ENCODE measurements around the gene INPP4B.
A peak's percentile ranks its signal among the peaks of the same experiment; 100 is the strongest.

Gene INPP4B

DNA sequence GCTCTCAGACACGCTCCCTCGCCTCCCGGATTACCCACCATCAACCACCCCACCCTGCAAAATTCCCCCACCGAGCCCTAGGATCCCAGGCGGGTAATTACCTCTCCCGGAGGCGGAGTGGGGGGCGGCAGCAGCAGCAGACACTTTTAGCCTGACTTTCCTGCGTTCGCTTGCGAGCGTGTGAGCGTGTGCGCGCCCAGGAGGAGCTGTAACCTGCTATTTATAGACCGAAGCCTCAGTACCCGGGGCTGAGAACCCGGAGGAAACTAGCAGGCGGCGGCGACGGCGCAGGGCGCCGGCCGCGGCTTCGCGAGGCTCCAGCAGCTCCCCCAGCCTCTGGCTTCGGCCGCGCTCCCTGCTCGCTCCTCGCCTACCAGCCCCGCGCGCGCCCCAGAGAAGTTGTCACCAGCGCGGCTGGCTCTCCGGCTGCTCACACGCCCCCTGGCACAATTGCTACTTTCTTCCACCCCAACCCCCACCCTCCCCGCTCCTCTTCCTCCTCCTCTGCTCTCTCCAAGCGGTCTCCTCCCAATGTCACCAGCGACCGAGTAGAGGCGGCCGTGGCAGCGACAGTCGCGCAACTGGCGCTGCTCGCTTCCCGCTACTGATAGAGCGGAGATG lies at the start of gene INPP4B:
Gene INPP4B (minus strand): TSS at position 194 of the 621 bp plus-strand sequence.
- peak; percentile 32 for DNase-seq (ENCODE audit: low spot score)

DNA sequence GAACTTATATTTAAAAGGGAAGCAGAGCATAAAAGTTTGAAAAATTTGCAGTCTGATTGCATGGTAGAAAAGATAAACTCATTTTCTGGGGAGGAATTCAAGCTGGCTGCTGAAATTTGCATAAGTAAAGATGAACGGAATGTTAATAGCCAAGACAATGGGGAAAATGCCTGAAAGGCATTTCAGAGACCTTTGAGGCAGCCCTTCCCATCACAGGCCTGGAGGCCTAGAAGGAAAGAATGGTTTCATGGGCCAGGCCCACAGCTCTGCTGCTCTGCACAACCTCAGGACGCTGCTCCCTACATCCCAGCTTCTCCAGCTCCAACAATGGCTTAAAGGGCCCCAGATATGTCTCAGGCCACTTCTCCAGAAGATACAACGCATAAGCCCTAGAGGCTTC lies 46.9 kb upstream of the INPP4B start:
- no peak for DNase-seq (ENCODE audit: low spot score)

DNA sequence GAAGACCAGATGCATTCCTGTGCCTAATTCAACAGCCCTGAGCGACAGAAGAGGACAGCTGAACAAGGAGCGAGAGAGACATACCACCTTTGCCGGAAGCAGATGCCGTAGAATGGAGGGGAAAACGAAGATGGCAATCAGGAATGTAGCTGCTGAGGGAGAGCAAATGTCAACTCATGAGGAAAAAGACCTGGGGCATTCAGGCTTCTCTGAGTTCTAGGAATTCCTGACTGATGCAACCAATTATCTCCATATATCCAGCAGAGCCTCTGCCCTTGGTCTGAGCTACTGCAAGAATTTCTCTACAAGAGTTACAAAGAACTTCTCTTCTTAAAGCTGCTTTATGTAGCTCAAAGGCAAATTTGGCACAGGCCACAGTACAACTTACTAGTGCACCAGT lies 40.5 kb upstream of the INPP4B start:
- DNase-seq (ENCODE audit: low spot score): no peak

DNA sequence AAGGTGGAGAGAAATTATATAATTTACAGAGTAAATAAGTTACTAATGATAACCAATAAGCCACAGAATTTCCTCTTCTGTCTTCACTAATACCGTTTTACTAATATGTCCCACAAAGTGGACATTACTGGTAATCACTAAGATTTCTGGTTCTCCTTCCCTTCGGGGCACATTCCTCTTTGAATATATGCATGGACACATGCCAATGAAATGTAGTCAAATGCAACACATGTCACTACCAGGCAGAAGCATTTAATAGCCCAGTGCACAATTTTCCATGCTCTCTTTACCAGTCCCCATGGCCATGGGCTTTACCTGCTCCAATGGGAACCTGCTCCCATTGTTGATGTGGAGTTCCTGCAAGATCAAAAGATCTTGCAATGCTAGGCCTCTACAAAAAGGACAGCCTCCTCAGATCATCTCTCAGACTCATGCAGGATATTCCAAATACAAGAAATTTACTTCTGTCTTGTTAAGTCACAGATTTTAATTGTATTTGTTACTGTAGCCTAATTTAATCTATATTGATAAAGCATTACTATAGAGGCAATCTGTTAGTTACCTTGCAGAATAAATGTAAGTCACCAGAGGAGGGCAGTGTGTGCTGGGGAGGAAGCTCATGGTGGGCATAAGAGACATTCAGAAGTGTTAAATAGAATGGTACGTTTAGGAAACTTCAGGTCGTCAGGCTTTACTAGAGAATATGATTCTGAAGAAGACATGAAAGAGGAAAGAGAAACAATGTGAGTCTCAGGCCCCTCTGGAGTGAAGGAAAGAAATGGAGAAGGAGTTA lies 37.1 kb upstream of the INPP4B start:
- DNase-seq (ENCODE audit: low spot score): no peak

DNA sequence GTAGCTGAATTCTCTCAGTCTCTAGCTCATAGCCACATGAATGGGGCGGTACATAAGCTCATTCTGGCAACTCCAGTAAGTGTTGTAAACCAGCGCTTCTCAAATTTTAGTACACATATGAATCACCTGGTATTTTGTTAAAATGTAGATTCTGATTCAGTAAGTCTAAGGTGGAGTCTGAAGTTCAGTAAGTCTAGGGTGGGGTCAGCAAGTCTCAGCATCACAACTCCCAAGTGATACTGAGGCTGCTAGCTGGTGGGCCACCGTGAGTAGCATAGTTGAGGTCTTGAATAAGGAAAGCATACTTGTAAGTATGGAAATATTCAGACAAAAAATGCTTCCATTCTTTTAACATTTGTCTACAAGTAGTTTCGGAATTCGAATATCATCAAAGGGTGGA lies 36.1 kb upstream of the INPP4B start:
- no peak for DNase-seq (ENCODE audit: low spot score)

DNA sequence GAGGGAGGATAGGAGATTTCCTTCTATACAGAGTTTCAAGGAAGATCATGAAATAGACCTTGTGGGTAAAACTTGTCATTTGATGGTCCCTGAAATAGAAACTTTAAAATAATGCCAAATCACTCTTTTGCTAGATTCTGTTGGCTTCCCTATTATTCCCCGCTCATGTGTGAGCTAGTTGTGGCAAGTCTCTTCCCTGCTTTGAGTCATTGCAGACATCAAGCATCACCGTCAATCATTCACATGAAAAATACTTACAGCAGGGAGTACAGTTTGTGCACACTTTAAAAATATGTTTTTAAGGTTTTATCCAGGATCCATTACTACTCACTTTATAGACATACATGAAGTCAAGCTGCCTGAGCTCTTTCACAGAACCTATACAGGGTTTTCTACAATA lies 35.2 kb upstream of the INPP4B start:
- DNase-seq (ENCODE audit: low spot score): no peak

DNA sequence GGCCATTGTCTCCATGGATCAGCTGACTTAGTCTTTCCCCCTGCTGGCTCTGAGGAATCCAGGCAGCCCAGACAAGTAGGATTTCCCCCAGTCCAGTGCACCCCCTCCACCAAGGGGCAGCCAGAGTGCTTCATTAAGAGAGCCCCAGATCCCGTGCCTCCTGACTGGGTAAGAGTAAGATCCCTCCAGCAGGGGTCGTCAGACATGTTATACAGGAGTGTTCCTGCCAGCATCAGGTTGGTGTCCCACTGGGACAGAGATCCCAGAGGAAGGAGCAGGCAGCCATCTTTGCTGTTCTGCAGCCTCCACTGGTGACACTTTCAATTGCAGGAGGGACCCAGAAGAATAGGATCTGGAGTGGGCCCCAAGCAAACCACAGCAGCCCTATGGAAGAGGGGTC lies 29.0 kb upstream of the INPP4B start:
- DNase-seq (ENCODE audit: low spot score): no peak

DNA sequence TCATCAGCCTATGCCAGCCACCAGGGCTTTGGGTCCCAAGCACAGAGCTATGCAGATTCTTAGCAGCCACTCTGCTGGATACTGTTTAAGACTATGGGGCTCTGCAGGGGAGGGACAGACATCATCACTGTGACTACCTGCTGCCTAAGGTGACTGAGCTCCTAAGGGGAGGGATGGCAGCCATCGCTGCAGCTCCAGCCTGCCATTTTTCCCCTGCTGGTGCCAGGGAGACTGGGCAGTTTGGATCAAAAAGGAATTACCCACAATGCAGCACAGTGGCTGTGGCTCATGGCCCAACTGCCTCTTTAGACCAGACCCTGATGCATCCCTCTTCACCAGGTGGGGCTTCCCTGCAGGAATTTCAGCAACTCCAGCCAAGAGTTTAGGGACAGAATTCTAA lies 28.6 kb upstream of the INPP4B start:
- DNase-seq (ENCODE audit: low spot score): no peak

DNA sequence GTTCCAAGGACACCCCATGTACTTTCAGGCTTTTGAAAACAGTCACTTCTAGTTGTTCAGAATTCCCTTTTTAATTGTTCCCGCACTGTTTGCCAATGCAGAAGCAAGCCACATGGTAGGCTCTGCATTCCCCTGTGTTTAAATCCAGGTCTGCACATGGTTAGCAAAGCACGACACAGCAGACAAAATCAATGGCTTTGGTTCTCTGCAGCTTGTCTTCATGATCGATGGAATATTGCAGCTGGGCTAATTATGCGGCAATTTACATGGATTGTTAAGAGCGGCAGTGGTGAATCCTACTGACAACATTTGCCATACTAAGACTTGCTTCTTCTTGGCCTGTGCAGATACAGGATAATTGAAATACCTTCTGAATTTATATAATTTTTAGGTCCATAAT lies 20.6 kb upstream of the INPP4B start:
- no peak for DNase-seq (ENCODE audit: low spot score)

DNA sequence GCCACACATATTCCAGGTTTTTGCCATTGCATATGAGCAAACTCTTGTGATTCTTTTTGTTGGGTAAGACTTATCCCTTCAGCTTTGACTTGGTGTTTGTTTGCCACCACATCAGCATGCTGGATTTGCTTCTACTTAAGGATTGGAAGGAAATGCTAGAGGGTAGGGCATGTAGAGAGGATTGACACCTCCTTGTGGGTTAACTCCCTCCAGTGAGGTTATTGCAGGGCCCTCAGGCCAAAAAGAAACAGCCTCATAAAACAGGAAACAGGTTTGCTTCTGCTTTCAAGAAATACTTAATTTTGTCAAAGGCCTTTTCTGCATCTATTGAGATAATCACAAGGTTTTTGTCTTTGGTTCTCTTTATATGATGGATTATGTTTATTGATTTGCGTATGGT lies 15.2 kb upstream of the INPP4B start:
- DNase-seq (ENCODE audit: low spot score): no peak

DNA sequence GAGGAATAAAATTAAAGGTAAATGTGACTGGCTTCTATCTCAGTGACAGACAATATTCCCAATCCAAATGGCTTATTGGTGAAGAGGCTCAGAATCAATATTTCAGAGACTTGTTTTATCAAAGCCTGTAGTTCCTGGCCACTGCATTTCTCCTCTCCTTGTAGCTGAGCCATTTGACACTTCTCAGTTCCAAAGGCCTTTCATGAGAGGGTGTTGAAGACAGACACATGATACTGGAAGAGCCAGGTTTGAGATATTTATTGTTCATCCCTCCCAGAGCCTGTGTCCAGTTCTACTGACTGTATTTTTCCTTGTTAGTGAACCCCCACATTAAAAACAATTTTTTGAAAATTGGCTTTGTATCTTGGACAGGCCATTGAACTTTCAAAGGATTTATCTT lies 12.9 kb upstream of the INPP4B start:
- DNase-seq (ENCODE audit: low spot score): no peak

DNA sequence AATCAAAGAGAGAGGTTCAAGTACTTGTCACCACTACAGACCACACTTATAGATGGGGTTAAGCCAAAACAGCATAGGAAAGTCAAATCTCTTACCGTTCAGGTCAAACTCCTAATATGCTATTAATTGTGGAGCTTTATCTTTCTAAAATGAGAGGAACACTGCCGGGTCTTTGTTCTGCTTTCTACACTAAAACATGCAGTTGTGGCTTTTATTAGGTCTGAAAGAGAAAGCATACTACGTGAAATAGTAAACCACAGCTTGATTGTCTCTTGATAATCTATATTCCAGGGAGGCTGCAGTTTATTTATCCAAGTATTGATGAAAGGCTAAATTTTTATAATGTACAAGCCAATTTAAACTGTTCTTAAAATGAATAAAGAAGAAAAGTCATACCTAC lies 12.3 kb upstream of the INPP4B start:
- DNase-seq (ENCODE audit: low spot score): no peak

DNA sequence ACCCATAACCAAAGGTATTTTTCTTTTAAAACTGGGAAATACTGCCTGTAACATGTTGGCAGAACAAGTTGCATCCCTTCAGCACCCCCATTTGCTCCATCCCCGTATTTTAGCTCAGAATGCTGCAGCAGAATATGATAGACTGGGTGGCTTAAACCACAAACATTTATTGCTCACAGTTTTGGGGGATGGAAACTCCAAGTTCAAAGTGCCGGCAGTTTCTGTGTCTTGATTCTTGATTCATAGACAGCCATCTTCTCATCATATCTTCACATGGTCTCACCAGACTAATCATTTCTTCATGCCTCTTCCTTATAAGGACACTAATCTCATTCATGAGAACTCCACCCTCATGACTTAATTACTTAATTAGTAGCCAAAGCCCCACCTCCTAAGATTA lies 10.5 kb upstream of the INPP4B start:
- DNase-seq (ENCODE audit: low spot score): no peak

DNA sequence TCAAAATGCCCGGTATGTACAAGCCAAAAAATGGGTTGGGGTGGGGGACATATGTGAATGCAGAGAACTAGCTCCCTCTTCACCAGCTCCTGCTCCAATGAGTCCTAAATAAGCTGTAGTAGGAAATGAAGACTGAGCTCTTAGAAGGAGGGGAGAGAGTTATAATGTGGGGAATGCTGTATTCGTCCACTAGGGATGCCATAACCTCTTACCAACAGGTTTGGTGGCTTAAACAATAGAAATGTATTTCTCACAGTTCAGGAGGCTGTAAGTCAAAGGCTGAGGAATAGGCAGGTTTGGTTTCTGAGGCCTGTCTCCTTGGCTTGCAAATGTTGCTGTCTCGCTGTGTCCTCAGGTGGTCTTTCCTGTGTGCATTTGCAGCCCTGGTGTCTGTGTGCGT lies 4.4 kb upstream of the INPP4B start:
- DNase-seq (ENCODE audit: low spot score): no peak

DNA sequence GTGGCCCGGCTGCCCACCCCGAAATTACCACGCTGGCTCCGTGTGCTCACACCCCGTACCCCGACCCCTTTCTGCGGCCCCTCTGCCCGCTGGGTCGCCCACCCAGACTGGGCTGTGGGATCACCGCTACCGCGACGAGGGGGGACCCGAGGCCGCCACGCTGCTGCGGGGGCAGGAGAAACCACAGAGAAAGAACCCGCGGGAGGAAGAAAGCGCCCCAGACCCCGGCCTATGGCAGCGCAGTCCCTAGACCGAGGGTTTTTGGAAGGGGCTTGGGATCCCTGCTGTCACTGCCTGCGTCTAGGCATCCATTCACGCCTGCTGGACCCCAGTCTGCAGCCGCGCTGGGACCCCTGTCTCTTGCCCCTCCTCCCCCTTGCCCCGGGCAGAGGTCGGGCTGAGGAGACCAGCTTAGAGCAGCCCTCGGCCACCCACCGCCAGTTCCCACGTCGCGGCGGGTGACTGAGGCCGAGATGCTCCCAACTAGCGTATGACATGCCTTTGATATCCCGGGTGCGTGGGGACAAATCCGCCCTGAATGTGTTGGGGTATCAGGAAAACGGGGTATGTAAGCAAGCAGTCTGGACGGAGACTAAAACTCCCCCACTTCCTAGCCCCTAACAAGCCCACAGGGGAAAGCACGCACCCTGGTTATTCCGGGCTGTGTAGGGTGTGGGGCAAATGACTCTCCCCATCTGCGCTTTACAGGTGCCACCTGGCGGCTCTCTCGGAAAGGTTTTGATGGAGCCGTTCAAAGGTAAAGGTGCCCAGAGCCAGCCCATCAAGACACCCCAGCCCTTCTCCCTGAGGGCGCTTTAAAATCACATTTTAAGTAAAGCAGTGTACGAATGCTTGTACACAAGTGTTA lies 862 bp upstream of the INPP4B start:
- DNase-seq (ENCODE audit: low spot score): peak; percentile 77

DNA sequence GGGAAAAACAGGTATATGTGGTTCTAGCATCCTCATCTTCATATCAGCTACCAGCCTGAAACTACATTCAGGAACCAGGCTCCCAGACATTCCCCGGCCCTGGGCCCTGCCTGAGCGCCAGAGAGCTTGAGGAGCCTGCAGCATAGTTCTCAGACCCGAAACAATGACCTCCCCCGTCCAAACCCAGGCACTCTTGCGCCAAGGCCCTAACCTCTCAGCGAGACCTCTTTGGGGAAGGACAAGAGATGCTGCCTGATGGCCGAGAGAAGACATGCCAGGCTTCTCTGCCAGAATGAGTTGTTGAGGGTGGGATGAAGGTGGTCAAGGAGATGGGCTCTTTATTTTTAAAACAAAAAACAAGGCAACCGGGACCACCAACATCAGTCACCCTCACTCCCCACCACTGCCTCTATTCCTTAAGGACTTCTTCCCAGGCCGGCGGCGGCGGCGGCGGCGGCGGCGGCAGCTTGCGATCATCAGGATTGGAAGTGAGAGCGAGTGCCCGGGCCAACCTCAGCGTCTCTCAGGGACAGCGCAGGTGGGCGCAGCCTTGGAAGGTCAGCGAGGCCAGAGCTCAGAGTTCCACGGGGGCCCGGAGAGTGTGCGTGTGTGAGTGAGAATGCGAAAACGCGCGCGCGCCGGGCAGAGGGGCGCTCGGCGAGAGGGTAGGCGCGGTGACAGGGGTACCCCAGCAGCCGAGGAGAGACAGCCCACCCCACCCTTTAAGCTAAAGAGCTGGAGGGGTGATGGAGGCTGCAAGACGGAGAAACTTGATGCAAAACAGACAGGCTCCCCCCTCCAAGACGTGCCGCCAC lies 601 bp downstream of the INPP4B start:
- no peak for DNase-seq (ENCODE audit: low spot score)

DNA sequence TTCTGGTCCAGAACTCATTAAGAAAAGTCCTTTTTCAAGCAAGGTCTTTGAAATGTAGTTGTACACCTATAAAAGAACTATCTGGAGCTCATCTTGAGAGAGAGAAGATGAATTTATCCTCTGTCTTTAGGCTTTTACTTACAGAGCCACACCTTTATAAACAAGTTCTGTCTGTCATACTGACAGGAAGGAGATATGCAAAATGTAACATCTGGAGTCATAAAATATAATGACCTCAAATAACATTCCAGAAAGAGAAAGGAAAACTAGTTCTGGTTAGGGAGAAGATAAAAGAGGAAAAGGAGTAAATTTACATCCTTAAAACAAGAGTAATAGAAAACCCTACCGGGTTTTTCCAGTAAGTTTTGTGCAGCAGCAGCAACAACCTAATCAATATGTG lies 1.3 kb downstream of the INPP4B start:
- no peak for DNase-seq (ENCODE audit: low spot score)

DNA sequence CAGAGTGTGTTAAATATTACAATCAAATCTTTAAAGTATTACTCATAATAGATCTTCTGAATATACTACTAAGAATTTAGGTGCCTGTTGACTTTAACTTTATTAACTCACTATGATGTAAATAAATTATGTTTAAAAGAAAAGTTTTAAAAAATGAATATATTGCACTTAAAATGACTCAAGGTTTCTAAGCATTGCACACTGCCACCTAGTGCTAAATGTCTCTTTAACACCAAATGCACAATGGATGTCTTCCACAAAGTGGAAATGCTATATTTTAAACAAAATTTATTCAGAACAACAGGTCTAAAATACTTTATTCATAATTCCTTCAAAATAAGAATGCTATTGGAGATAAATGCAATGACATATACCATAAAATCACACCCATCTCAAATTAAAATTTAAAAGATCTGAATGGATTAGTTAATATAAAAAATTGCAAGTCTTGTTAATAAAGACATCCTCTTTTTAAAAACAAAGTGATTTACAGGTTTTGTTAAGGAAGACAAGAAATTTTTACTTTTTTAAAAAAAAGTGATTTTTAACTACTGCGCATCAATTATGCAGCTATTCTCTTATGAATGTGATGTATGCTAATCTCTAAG lies 5.5 kb downstream of the INPP4B start:
- DNase-seq (ENCODE audit: low spot score): peak; percentile 44

DNA sequence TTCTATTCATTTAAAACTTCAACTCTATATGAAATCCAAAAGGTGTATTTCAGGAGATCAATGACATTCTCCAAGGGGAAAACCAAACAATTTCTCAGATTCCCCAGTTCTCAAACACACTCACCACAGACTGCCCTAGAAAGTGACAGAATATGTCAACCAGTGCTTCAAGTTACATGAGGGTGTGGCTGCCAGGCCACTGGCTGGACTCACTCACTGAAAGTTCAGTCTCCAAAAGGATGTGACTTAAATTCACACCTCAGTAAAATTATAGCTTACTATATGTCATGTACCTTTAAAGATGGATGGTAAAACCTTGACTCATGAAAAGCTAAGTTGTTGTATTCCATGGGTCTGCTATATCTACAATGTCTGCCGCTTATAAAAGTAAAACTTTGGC lies 7.3 kb downstream of the INPP4B start:
- DNase-seq (ENCODE audit: low spot score): no peak

DNA sequence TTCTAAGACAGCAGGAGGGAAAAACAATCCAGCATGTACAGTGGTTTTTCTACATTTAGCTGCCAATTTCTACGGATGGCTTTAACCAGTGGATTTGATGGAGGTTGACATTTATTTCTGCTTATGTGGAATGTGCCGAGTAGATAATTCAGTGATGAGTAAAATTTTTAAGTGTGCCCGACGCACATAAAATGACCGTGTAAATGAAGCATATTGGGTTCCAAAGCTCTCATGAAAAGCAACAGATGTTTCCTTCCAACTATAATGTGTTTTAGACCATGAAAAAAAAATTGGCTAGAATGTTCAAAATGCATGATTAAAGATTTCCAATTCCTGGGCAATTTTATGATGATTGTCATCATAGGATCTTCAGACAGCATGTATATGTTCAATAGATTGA lies 14.1 kb downstream of the INPP4B start:
- DNase-seq (ENCODE audit: low spot score): no peak

DNA sequence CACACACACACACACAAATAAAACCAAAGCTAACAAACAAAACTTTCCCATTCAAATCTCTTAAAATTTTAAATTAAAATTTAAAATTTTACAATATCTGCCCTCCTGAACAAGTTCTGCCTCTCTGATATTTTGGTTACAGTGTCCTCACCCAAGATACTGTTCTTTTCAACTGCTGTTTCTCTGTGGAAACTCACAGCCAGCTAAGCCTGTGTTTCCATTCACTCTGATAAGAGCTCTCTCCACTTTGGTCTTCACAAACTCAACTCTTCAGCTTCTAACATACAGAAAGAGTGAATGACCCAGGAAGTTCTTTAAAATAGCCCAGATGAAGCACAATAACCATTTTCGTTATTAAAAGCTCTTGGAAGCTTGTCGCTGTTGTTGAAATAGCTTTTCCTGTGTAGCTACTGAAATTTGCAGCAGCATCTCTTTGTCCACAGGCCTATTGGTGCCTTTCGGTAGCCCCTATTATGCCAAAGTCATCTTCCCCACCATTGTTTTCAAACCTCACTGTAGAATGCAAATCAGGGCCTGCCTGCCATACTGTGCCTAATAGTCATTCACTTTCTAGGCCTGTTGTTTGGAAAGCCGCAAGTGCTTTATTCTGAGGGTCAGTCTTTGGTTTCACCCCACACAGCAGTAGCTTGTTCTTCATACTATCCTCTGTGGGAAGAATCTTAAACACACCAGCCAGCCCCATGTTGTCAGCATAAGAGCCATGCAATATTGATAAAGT lies 19.4 kb downstream of the INPP4B start:
- no peak for DNase-seq (ENCODE audit: low spot score)

Data from CD4-positive, alpha-beta T cell treated with Interleukin-2 at 100 ng/mL for 4 hours (primary cell).